Airway epithelial cell (primary cell): ENCODE measurements around the gene ZNF304. TPM values are rescaled to one million over a fixed set of nuclear protein-coding genes. Genes with fewer than 3 reads are reported as not detected.

Experiments
- total RNA-seq: library from RNA; depleted of rRNA; stranded (reverse); fragments of >200 nt; gene quantifications from 2 replicates; pipeline ENCODE4 v1.2.3, GENCODE V29; 2015

The ZNF304 gene
- total RNA-seq: 3.7 and 5.2 TPM in 2 replicates

GRCh38 chr19:57350877-57351805 lies at the start of gene ZNF304:
ZNF304 (plus strand) TSS chr19:57351271; CDS start chr19:57351665, 394 bp downstream.

GRCh38 chr19:57320180-57321084 lies 30.6 kb upstream of the ZNF304 start, which contains the start of gene ZNF543:
ZNF543 (plus strand) TSS chr19:57320472; CDS start chr19:57320854, 382 bp downstream.

DNA sequence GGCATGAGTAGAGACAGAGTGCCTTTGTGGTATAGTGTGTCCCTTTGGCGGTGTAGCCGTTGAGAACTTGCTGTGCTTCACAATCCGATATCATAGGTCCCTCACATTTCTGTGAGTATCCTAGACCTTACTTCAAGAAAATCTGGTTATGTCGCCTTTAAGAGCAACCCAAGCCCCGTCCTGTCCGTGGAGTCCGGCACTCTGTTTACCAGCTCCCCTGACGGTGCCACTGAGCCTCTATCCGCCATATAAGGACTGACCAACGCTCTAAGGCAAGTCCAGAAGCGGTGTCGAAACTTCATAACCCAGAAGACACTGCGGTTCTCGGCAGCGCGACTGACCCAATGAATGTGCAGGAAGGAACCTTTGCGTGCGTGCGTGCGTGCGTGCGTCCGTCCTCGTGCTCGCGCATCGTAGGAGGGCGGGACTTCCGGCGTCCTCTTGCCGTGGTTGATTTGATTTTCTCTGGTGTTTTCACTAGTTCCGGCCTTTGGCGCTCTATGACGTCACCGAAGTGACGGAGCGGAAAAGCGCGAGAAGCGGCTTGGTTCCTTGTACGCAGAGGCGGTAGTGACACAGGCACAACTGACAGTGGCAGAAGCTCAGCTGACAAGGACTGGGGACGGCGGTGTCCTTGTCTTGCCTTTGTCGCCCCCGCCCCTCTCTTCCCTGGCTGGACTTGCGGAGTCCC lies 12.1 kb downstream of the ZNF304 start, which contains the start of the genes TRAPPC2B and ZNF547:
TRAPPC2B (plus strand) TSS at position 555 of the 691 bp plus-strand sequence. CDS start 1,283 bp downstream, outside the sequence.
ZNF547 (plus strand) TSS at position 555 of the 691 bp plus-strand sequence. CDS start 5,005 bp downstream, outside the sequence.

DNA sequence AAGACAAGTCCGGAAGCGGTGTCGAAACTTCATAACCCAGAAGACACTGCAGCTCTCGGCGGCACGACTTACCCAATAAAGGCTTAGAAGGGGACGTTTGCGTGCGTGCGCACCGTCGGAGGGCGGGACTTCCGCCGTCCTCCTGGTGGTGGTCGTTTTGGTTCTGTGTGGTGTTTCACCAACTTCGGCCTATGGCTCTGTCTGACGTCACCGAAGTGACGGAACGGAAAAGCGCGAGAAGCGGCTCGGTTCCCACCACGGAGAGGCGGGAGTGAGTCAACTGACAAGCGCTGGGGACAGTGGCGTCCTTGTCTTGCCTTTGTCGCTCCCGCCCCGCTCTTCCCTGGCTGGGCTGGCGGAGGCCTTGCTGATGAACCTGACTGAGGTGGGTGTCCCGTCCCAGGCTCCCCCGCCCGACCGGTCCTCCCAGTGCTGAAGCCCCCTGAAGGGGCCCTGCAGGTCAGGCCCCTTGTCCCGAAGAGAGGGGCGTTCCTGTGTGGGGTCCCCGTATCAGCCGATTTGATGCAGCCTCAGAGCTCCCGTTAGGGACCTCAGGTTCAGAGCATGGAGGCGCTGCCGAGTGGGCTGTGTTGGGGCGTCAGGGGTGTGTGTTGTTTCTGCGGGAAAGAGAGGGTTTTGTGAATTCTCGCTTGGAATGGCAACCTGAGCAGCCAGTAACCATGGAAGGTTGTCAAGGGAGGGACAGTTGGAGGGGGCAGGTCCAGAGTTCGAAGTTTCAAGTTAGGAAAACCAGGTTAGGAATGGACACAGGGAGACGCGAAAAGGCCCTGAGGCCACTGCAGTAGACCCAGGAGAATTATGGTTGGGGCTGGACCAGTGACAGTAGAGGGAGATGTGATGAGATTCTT lies 38.9 kb downstream of the ZNF304 start, which contains the start of gene ZNF548:
ZNF548 (plus strand) TSS at position 125 of the 869 bp plus-strand sequence; CDS start at position 371, 246 bp downstream.

Other genes starting within 250 kb of the ZNF304 start
- gene USP29, start 231.3 kb upstream of the ZNF304 start, total RNA-seq: not detected in 2 replicates
- not detected in 2 replicates for gene ZIM3, start 206.1 kb upstream of the ZNF304 start, total RNA-seq
- not detected in 2 replicates for gene DUXA, start 183.8 kb upstream of the ZNF304 start, total RNA-seq
- 25.2 and 32.0 TPM in 2 replicates for gene ZNF264, start 159.8 kb upstream of the ZNF304 start, total RNA-seq
- gene AURKC, start 120.2 kb upstream of the ZNF304 start, total RNA-seq: 1.3 and 1.6 TPM in 2 replicates
- 5.5 and 8.0 TPM in 2 replicates for gene ZNF805, start 110.6 kb upstream of the ZNF304 start, total RNA-seq
- gene ZNF460, start 70.8 kb upstream of the ZNF304 start, total RNA-seq: 27.7 and 28.8 TPM in 2 replicates
- gene ZNF543, start 30.8 kb upstream of the ZNF304 start, total RNA-seq: 4.5 and 6.1 TPM in 2 replicates
- gene TRAPPC2B, start 12.3 kb downstream of the ZNF304 start, total RNA-seq: 26.1 and 29.0 TPM in 2 replicates
- gene ZNF547, start 12.3 kb downstream of the ZNF304 start, total RNA-seq: 0.56 and 2.6 TPM in 2 replicates
- gene ZNF548, start 38.6 kb downstream of the ZNF304 start, total RNA-seq: 7.9 and 12.2 TPM in 2 replicates
- 2.6 and 2.8 TPM in 2 replicates for gene ZNF17, start 59.9 kb downstream of the ZNF304 start, total RNA-seq
- 10.6 and 17.5 TPM in 2 replicates for gene ZNF749, start 84.1 kb downstream of the ZNF304 start, total RNA-seq
- 0.28 and 0.33 TPM in 2 replicates for gene VN1R1, start 105.9 kb downstream of the ZNF304 start, total RNA-seq
- gene ZNF772, start 126.3 kb downstream of the ZNF304 start, total RNA-seq: 6.4 and 11.4 TPM in 2 replicates
- gene ZNF419, start 136.5 kb downstream of the ZNF304 start, total RNA-seq: 5.9 and 7.2 TPM in 2 replicates
- 6.2 and 6.9 TPM in 2 replicates for gene ZNF773, start 148.7 kb downstream of the ZNF304 start, total RNA-seq
- gene ZNF549, start 176.1 kb downstream of the ZNF304 start, total RNA-seq: 2.9 and 3.9 TPM in 2 replicates
- gene ZNF550, start 208.6 kb downstream of the ZNF304 start, total RNA-seq: 4.7 TPM in 2 replicates
- gene ZNF416, start 227.6 kb downstream of the ZNF304 start, total RNA-seq: 4.8 and 5.1 TPM in 2 replicates
- 3.3 and 3.9 TPM in 2 replicates for gene ZIK1, start 232.9 kb downstream of the ZNF304 start, total RNA-seq
- 3.9 and 4.8 TPM in 2 replicates for gene ZNF530, start 248.6 kb downstream of the ZNF304 start, total RNA-seq